ENCODE results near the gene ABI3.

DNA sequence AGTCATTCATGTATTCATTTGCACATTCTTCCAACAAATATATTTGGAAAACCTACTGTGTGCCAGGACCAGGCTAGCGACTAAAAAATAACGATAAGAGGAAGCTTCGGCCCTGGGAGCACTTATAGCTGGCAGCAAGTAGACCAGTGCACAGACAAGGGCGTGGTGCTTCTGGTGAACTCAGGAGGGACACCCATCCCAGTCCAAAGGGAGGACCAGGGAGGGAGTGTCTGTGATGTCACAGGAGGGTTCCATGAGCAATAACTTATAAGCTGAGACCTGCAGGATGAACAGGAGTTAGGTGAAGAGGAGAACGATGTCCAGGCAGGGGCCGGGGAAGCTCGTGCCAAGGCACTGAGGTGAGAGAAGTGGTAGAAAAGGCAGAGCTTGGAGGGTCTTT, 37.4 kb downstream of the ABI3 start:
- TF ChIP-seq CTCF (IDR thresholded peaks at IDR 0.05; ENCODE audit: low read depth, low read length) (no peak), EZH2phosphoT487 (IDR thresholded peaks at IDR 0.05; ENCODE audit: low read depth) (no peak)
